ENCODE results near the gene OGA. TPM values are rescaled to one million over a fixed set of nuclear protein-coding genes. Genes with fewer than 3 reads are reported as not detected.
"Not testable (repeated sequence)": the region's sequence is repeated elsewhere in the genome, so short reads cannot be mapped to it uniquely, and the experiment has no call there.

OGA gene
- total and polyA plus RNA-seq, 3 donors from 2014 or later = 93.3 to 215 (median 161) TPM

GRCh38 chr10:101803511-101803910, 14.7 kb downstream of the OGA start:
- Histone ChIP-seq H3K27me3 (no peaks in the 10 kb centered on the region), H3K4me1 (no peaks in the 10 kb centered on the region), H3K36me3 (ENCODE audit: low read depth, missing control alignments) (no peaks in the 10 kb centered on the region), H3K27ac (no peak overlapping the region), H3K4me3 (no peak overlapping the region), H3K9me3 (no peaks in the 10 kb centered on the region)
- intact Hi-C loops (cut with DNase I; ENCODE audit: low total_unique reads) = no loop called here
- DNase-seq = no peak
- WGBS, 2 donors = 69 to 72% methylated on average over 4 of the region's 4 CpGs
- TF ChIP-seq CTCF (IDR thresholded peaks at IDR 0.05) (no peak), POLR2A (IDR thresholded peaks at IDR 0.05) (no peak)

GRCh38 chr10:101797403-101798059, 20.7 kb downstream of the OGA start:
- no peak overlapping the region for H3K4me3 ChIP-seq
- DNase-seq = no peak
- no peaks in the 10 kb centered on the region for H3K36me3 ChIP-seq (ENCODE audit: low read depth, missing control alignments)
- no peaks in the 10 kb centered on the region for H3K27me3 ChIP-seq
- intact Hi-C loops (cut with DNase I; ENCODE audit: low total_unique reads) = no loop called here
- no peak overlapping the region for H3K27ac ChIP-seq
- no peaks in the 10 kb centered on the region for H3K9me3 ChIP-seq
- WGBS, 2 donors = 61 to 69% methylated on average over 4 of the region's 4 CpGs
- TF ChIP-seq CTCF (IDR thresholded peaks at IDR 0.05) = no peak
- no peak for TF ChIP-seq POLR2A (IDR thresholded peaks at IDR 0.05)
- H3K4me1 ChIP-seq = no peaks in the 10 kb centered on the region

DNA sequence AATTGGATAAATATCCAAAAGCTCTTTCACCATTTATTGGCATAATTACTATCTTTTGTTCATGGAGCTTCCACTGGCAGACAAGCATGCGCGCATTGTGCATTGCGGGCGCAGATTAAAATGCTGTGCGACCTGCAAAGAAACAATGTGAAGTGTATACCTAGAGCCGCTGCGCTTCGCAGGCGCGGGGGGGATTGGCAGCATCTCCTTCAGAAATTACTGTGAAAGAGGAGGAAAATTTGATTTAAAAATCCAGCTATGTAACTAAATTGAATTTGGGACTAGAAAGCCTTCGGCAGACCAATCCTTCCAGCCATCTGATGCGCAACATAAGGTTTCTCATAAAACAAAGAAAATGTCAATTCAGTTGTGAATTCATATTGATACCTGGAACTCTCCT, 24.7 kb downstream of the OGA start:
- H3K9me3 ChIP-seq = no peaks in the 10 kb centered on the region
- WGBS, 2 donors = 94 to 95% methylated on average over 12 of the region's 12 CpGs
- TF ChIP-seq CTCF (IDR thresholded peaks at IDR 0.05) = no peak
- no peak for TF ChIP-seq POLR2A (IDR thresholded peaks at IDR 0.05)
- H3K27ac ChIP-seq = no peak overlapping the region
- no peaks in the 10 kb centered on the region for H3K36me3 ChIP-seq (ENCODE audit: low read depth, missing control alignments)
- H3K4me1 ChIP-seq = no peaks in the 10 kb centered on the region
- no peak for DNase-seq
- intact Hi-C loops (cut with DNase I; ENCODE audit: low total_unique reads) = no loop called here
- H3K27me3 ChIP-seq = no peaks in the 10 kb centered on the region
- H3K4me3 ChIP-seq = no peak overlapping the region

- H3K27ac ChIP-seq = no peak overlapping the region
- no peaks in the 10 kb centered on the region for H3K27me3 ChIP-seq
- no peaks in the 10 kb centered on the region for H3K36me3 ChIP-seq (ENCODE audit: low read depth, missing control alignments)
- H3K9me3 ChIP-seq = no peaks in the 10 kb centered on the region
- no peak overlapping the region for H3K4me3 ChIP-seq
- no peaks in the 10 kb centered on the region for H3K4me1 ChIP-seq
- intact Hi-C loops (cut with DNase I; ENCODE audit: low total_unique reads) = no loop called here
- DNase-seq = no peak
- no peak for TF ChIP-seq POLR2A (IDR thresholded peaks at IDR 0.05)
- no peak for TF ChIP-seq CTCF (IDR thresholded peaks at IDR 0.05)
- 93 to 95% methylated on average over 7 of the region's 7 CpGs for WGBS, 2 donors
Observed at GRCh38 chr10:101789686-101790085, 28.6 kb downstream of the OGA start.

DNA sequence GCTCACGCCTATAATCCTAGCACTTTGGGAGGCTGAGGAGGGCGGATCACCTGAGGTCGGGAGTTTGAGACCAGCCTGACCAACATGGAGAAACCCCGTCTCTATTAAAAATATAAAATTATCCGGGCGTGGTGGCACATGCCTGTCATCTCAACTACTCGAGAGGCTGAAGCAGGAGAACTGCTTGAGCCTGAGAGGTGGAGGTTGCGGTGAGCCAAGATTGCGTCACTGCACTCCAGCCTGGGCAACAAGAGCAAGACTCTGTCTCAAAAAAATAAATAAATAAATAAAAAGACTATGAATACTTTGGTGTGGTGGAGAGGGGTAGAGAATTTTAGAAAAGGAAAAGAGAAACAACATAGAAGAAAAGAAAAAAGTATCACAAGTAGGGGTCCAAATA, 29.0 kb downstream of the OGA start:
- DNase-seq; H3K4me1 ChIP-seq; intact Hi-C loops (cut with DNase I; ENCODE audit: low total_unique reads); H3K36me3 ChIP-seq (ENCODE audit: low read depth, missing control alignments); H3K27me3 ChIP-seq; H3K27ac ChIP-seq; H3K9me3 ChIP-seq; H3K4me3 ChIP-seq: not testable (repeated sequence)
- WGBS, 2 donors = 91 to 95% methylated on average over 9 of the region's 9 CpGs

Data from testis (tissue), 3 donors.